SU-DHL-6 (cell line): ENCODE results near the gene COPS2.

Experiments
- CTCF ChIP-seq: fragments of 200-600 bp; sonication (generic); IDR thresholded peaks from one replicate; pipeline ENCODE4 v1.5.1; 2017; ENCODE audit warnings: antibody characterized with exemption, mild to moderate bottlenecking, low read length, moderate library complexity; ENCODE audit not compliant: insufficient read depth, poor library complexity, severe bottlenecking
- EZH2phosphoT487 ChIP-seq: fragments of 200-600 bp; sonication (generic), shearing (Covaris generic); conservative IDR thresholded peaks from 2 replicates; pipeline ENCODE4 v1.6.1; 2018; ENCODE audit warnings: mild to moderate bottlenecking, antibody characterized with exemption, low read length, moderate library complexity, mixed read lengths

GRCh38 chr15:49084285-49084570, 71.2 kb downstream of the COPS2 start:
- TF ChIP-seq EZH2phosphoT487 (no peak), CTCF (no peak)
